ENCODE data around the gene SLC35C1.

The SLC35C1 gene

GRCh38 chr11:45804761-45805304 lies at the start of gene SLC35C1:
SLC35C1 (plus strand) TSS chr11:45805149; CDS start chr11:45805802, 653 bp downstream.
- DNase-seq = peak; percentile 92

- no peak for DNase-seq
These were observed 49.6 kb upstream of the SLC35C1 start for GRCh38 chr11:45755281-45755859.

- DNase-seq = no peak
These were observed 48.5 kb upstream of the SLC35C1 start for GRCh38 chr11:45756384-45757010.

DNA sequence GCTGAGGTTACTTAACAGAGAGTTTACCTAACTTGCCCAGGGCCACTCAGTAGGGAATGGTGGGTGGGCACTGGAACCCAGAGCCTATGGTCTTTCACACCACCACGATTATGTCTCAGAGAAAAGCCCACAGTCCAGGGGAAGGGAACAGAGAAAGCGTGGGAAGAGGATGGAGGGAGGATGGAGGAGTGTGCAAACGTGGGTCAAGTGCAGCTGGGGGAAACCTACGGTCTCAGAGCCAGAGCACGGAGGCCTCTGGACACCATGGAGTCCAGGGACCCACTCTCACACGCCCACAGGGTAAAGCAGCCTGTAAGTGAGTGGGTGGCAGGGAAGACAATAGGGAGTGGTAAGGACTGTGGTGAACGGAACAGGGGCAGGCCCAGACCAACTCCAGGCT lies 47.3 kb upstream of the SLC35C1 start:
- no peak for DNase-seq

GRCh38 chr11:45761659-45762058 lies 43.3 kb upstream of the SLC35C1 start:
- DNase-seq = no peak

GRCh38 chr11:45765107-45765668 lies 39.8 kb upstream of the SLC35C1 start:
- DNase-seq = no peak

GRCh38 chr11:45765836-45766235 lies 39.1 kb upstream of the SLC35C1 start:
- DNase-seq = no peak

- DNase-seq = no peak
These were observed 38.5 kb upstream of the SLC35C1 start for GRCh38 chr11:45766469-45766868.

DNA sequence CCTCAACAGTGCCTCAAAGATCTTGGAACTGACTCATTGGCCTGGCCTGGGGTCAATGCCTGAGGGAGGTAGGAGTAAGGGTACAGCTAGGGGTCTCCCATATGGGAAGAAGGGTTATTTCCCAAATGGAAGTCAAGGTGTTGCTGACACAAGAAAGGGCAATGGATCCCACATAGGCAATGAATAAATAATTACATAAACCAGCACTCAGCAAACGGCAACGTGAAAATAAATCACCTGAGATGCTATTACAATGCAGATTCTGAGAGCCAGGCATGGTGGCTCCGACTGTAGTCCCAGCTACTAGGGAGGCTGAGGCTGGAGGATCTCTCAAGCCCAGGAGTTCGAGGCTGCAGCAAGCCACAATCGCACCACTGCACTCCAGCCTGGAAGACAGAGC lies 36.5 kb upstream of the SLC35C1 start:
- no peak for DNase-seq

GRCh38 chr11:45769960-45770359 lies 35.0 kb upstream of the SLC35C1 start:
- no peak for DNase-seq

DNA sequence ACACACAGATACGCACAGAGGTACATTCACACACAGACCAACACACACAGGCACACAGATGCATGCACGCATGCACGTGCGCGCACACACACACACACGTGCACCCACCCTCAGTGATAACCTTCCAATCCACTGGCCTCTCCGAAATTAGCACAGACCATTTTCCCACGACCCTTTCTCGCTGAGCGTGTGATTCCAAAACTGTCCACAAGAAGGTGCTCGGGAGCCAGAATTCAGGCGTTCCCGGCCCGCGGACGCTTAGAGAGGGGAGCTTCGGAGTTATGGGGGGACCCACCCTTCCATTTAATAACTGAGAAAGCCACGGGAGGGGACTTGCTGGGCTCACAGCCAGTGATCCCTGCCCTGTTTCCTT lies 33.8 kb upstream of the SLC35C1 start:
- peak; percentile 12 for DNase-seq

DNA sequence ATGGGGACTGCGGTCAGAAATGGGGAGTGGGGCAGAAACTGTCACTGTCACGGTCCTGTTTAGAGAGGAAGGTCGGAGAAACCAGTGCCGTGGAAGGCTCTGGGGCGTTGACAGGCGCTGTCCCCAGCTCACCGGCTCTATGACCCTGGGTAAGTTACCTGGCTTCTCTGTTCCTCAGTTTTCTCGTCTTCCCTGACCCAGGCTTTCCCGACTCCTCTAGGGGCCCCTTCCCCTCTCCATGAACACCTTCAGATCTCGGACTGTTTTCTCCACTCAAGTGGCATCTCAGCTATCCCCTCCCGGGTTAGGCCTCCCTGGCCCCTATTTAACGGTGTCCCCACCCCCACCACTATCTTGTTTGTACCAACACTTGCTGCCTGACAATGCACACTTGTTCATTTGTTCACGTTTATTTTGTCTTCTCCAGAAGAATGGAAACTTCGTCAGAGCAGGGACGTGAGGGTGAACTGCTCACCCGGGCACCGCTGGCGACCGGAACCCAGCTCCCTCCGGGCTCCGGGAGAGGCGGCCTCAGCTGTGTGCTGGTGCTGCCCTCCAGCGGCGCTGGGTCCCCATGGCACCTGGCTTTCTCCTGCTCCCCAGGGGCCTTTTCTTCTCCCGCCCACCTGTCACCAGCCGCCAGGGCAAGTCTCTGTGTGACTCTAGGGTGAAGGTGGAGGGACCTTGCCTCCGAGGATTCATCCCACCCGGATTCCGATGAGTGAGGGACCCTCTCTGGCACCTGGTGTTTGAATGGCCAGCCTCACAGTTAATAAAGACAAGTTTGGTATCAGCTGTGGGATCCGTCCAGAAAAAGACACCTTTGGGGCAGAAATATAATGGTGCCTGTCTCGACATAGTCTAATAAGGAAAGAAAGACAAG lies 33.1 kb upstream of the SLC35C1 start:
- DNase-seq = peak; percentile 83

DNA sequence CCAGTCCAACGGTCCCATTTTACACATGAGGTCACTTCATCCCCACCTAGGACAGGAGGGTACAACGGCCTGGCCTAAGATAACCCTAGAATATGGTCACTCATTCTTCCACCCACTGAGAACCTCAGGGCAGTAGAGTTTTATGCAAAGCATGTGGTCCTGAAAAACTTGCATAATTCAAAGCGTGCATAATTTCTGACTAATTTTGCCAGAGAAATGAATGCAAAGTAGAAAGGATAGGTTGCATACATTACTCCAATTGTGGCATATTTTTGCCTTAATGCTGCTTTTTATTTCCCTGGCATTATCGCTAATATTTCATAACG lies 32.5 kb upstream of the SLC35C1 start:
- DNase-seq = no peak

GRCh38 chr11:45772986-45773785 lies 31.8 kb upstream of the SLC35C1 start:
- no peak for DNase-seq

DNA sequence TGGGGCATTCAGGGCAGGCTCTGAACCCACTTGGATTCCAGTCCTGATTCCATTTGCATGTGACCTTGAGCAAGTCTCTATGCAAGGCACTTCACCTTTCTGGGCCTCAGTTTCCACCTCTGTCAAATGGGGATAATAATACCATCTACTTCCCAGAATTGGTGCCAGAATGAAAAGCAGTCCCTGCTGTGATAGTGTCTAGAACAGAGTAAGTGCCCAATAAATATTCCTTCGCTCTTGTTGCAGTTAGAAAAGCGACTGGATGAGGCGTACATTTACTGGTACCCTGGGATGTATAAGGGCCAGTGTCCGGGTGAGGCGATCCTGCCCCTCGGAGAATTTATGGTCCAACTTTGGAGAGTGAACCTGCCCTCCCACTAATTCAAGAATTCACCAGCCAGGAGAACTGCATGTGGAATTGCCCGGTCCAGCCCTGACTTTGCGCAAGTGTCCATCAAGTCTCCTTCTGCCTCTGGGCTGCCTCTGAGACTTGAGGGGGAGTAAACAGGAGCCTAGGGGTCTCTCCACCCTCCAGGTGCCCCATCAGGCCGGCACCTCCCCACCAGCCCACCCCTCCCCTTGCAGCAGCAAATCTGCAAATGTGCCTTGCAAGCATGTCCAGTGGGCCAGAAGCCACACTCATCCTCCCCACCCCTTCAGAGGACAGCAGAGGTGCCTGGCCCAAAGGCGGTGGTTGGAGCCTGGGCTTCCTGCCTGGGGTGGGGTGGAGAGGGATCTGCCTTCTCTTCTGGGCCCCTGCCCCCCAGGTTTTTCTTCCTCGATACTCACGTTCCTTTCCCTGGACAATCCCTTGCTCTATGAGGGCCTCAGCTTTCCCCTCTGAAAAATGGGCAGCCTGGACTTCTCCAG lies 30.9 kb upstream of the SLC35C1 start:
- DNase-seq = no peak

DNA sequence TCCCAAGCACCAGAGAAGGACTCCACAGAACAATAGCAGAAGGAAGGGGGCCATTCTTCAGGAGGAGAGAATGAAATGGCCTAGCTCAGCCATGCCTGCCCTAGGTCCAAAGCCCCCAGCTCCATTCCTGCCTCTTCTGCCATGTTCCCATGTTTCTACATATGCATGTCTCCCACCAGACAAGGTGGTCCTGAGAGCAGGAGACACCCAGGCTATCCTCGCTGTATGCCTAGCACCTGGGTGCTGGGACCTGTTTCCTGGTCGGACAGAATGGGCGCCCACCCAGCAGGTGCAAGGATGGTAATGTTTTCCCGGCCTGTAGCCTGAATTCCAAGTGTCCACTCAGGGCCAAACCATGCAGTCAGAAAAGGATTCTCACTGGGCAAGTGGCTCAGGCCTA lies 30.2 kb upstream of the SLC35C1 start:
- DNase-seq = no peak

DNA sequence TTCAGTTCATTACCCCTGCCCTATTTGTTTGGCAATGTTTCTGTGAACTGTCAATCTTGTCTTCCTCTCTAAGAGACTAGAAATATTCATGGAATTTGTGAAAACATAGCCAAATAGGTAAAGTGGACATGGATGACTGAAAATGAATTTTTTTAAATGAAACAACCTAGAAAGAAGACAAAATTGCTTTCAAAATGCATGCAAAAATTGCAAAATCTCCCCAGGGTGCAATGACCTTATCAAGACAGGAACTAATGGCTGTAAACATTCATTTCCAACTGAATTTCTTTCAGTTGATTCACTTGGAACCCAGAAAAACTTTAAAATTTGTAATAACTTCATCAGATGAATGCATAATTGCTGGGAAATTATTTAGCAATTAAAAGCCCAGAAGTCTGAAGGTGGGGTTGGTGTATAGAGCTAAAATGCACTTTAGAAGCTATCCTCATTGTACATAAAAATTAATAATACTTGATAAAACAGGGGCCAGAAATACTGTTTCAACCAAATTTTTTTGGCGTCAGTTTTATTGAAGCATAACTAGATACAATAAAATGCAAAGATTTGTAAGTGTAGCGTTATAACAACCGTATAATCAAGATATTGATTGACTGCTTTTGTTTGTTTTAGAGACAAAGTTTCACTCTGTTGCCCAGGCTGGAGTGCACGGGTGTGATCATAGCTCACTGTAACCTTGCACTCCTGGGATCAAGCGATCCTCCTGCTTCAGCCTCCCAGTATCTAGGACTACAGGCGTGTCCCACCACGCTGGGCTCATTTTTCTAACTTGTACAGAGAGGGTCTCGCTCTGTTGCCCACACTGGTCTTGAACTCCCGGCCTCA lies 27.6 kb upstream of the SLC35C1 start:
- no peak for DNase-seq

GRCh38 chr11:45778341-45778740 lies 26.6 kb upstream of the SLC35C1 start:
- no peak for DNase-seq

DNA sequence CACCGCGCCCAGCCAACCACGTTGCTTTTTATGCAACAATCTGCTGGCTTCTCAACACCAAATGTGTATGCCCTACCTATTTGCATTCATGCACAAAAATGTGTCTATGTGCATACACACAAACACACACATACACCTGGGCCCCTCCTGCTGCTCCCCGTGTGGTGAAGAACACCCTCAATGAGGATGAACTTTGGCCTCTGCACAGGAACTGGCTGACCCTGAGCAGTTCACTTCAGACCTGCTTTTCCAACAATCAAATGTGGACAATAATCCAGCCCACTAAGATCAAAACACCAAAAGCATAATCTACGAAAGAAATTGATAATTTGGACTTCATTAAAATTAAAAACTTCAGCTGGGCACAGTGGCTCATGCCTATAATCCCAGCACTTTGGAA lies 25.3 kb upstream of the SLC35C1 start:
- DNase-seq = no peak

DNA sequence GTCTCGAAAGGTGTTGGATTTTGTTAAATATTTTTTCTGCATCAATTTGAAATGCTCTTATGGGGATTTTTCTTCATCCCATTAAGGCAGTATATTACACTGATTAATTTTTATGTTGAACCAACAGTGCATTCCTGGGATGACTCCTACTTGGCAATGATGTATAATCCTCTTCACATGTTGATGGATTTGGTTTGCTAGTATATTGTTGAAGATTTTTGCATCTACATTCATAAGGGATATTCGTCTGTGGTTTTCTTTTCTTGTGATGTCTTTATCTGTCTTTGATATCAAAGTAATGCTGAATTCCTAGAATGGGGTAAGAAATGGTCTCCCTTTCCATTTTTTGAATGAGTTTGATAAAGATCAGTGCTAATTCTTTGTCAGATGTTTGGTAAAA lies 18.7 kb upstream of the SLC35C1 start:
- DNase-seq = no peak

DNA sequence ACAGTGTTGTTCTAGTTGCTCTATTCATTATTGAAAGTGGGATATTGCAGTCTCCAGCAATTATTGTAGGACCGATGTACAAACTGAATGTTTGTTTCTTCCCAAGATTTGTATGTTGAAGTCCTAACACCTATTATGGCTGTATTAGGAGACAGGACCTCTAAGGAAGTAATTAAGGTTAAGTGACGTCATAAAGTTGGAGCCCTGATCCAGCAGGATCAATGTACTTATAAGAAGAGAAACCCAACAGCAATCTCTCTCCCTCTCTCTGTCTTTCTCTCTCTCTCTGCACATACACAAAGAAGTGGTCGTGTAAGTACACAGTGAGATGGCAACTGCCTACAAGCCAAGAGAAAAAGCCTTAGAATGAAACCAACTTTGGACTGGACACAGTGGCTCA lies 16.1 kb upstream of the SLC35C1 start:
- no peak for DNase-seq
